GM12878 (cell line): Measurements from ENCODE around the gene MLST8. TPM values are rescaled to one million over a fixed set of nuclear protein-coding genes. Genes with fewer than 3 reads are reported as not detected.

ENCODE experiments used
- ATAC-seq: fragments of 200-7000 bp; cut with Tn5 transposase; 3 replicates; pipeline ENCODE4 v1.9.1; 2020; ENCODE audit warnings: mild to moderate bottlenecking, moderate library complexity
- BruUV-seq: library from RNA; stranded (reverse); fragments of 400-500 nt; replicated peaks from 2 replicates; lab custom pipeline; 2021; lab: Mats Ljungman, UMichigan
- CTCF ChIA-PET: fragments of 300-600 bp; sonication (Branson Sonifier 250); formaldehyde crosslinking; extraction: SDS; loops from one replicate; lab custom pipeline; 2021; ENCODE audit warnings: inconsistent platforms; lab: Yijun Ruan, JAX
- POLR2A ChIA-PET: fragments of 350-600 bp; formaldehyde crosslinking; extraction: SDS; loops from one replicate; lab custom pipeline; 2021; ENCODE audit warnings: inconsistent platforms; lab: Charles Lee
- RAD21 ChIA-PET: fragments of 300-600 bp; sonication (Branson Sonifier 250); formaldehyde crosslinking; loops from one replicate; lab custom pipeline; 2023; ENCODE audit warnings: antibody characterized with exemption; ENCODE audit not compliant: unreplicated experiment; lab: Charles Lee
- SMC1A ChIA-PET: fragments of 300-600 bp; sonication (Branson Sonifier 250); formaldehyde crosslinking; loops from one replicate; lab custom pipeline; 2023; ENCODE audit not compliant: unreplicated experiment, uncharacterized antibody; lab: Charles Lee
- DNase-seq: peaks from one replicate; pipeline ENCODE4 v3.0.0-alpha.2; 2011; ENCODE audit warnings: low read depth, low spot score
- FAIRE-seq: peaks from 3 replicates; lab custom pipeline; 2011; peaks lifted over from hg19 to GRCh38; lab: Jason Lieb, UNC
- H2AFZ ChIP-seq: 2 replicates; pipeline ENCODE4 v1.6.0; 2011; ENCODE audit warnings: low read depth, low read length, control low read depth; ENCODE audit not compliant: control insufficient read depth
- H3K27ac ChIP-seq: 2 replicates; pipeline ENCODE4 v1.5.1; 2011; ENCODE audit warnings: control low read depth; ENCODE audit not compliant: control insufficient read depth, insufficient read depth
- H3K27me3 ChIP-seq, 2 experiments: replicated peaks in 1 of 2; 2 replicates each; pipeline versions ENCODE4 v1.6.0 to v1.6.1; 2011; ENCODE audit warnings: low read length in 1 of 2; ENCODE audit not compliant: control insufficient read depth in 2 of 2, insufficient read depth in 2 of 2
- H3K36me3 ChIP-seq, 2 experiments: 2 replicates each; pipeline ENCODE4 v1.5.1; 2011; ENCODE audit warnings: low read length in 1 of 2; ENCODE audit not compliant: control insufficient read depth in 2 of 2, insufficient read depth in 2 of 2
- H3K4me1 ChIP-seq: 2 replicates; pipeline ENCODE4 v1.6.1; 2011; ENCODE audit warnings: mild to moderate bottlenecking, low read length, moderate library complexity, mixed read lengths; ENCODE audit not compliant: control insufficient read depth, insufficient read depth
- H3K4me2 ChIP-seq: 2 replicates; pipeline ENCODE4 v1.6.0; 2011; ENCODE audit warnings: control low read depth; ENCODE audit not compliant: control insufficient read depth, insufficient read depth
- H3K4me3 ChIP-seq: fragments of 200-600 bp; sonication (generic); 2 replicates; pipeline ENCODE4 v1.5.1; 2016
- H3K79me2 ChIP-seq: 2 replicates; pipeline ENCODE4 v1.6.0; 2011; ENCODE audit warnings: low read length; ENCODE audit not compliant: control insufficient read depth, insufficient read depth
- H3K9ac ChIP-seq: 2 replicates; pipeline ENCODE4 v1.8.0; 2011; ENCODE audit warnings: low read length, control low read depth, mixed read lengths; ENCODE audit not compliant: control insufficient read depth, insufficient read depth
- H3K9me3 ChIP-seq: replicated peaks from 3 replicates; pipeline ENCODE4 v1.5.1; 2011; ENCODE audit warnings: mild to moderate bottlenecking, low read length; ENCODE audit not compliant: control insufficient read depth, insufficient read depth
- H4K20me1 ChIP-seq: 2 replicates; pipeline ENCODE4 v1.6.0; 2011; ENCODE audit not compliant: control insufficient read depth, insufficient read depth
- EZH2 ChIP-seq: IDR thresholded peaks from 2 replicates; pipeline ENCODE4 v1.6.1; 2012; ENCODE audit warnings: low read depth, mild to moderate bottlenecking, control low read depth, inconsistent platforms, low read length, borderline replicate concordance; ENCODE audit not compliant: control insufficient read depth
- LARP7 ChIP-seq: fragments of 450-650 bp; IDR thresholded peaks from 2 replicates; pipeline ENCODE4 v1.6.1; 2017; ENCODE audit warnings: mild to moderate bottlenecking
- MYB ChIP-seq: fragments of 150-350 bp; IDR thresholded peaks from 2 replicates; pipeline ENCODE4 v1.6.1; 2014; ENCODE audit warnings: mild to moderate bottlenecking, low read depth, low read length, borderline replicate concordance
- RB1 ChIP-seq: fragments of 450-650 bp; formaldehyde crosslinking; IDR thresholded peaks from 2 replicates; pipeline ENCODE4 v1.6.1; 2017; ENCODE audit warnings: mild to moderate bottlenecking, borderline replicate concordance
- SMC3 ChIP-seq: IDR thresholded peaks from 2 replicates; pipeline ENCODE4 v1.6.1; 2011; ENCODE audit warnings: low read length, improper control_type of control experiment, borderline replicate concordance
- ZBED1 ChIP-seq: IDR thresholded peaks from 2 replicates; pipeline ENCODE4 v1.6.1; 2016; ENCODE audit warnings: borderline replicate concordance
- ZNF207 ChIP-seq: fragments of 450-650 bp; IDR thresholded peaks from 2 replicates; pipeline ENCODE4 v1.6.1; 2014; ENCODE audit warnings: antibody characterized with exemption, mild to moderate bottlenecking, borderline replicate concordance
- WGBS: methylation state at CpG from one replicate; pipeline ENCODE4 v1.1.6; 2016; ENCODE audit warnings: low lambda C conversion rate; ENCODE audit not compliant: insufficient replicate concordance, insufficient coverage; ENCODE audit errors: missing lambda C conversion rate; 5-methylcytosine and 5-hydroxymethylcytosine counted together
- in situ Hi-C: fragments of 300-500 bp; cut with MboI; formaldehyde crosslinking; loops from 9 replicates; pipeline ENCODE4 v1.14.3; 2018; ENCODE audit warnings: mixed read lengths
- intact Hi-C: fragments of 100-400 bp; cut with micrococcal nuclease; formaldehyde crosslinking; loops from one replicate; pipeline ENCODE4 v1.14.2; 2022; ENCODE audit not compliant: unreplicated experiment
- polyA plus RNA-seq, 11 experiments: library from polyadenylated mRNA; depleted of rRNA in 4 of 11; unstranded in 6 of 11; stranded (reverse) in 5 of 11; fragments of >200 nt; fragmentation: Nextera tagmentation in 4 of 11; fragmentation: Illumina TruSeq in 1 of 11; extraction: Ambion mirVana in 4 of 11; extraction: Trizol in 1 of 11; gene quantifications; 1 replicate in 1 of 11; 2 replicates in 10 of 11; pipeline versions ENCODE4 v1.2.1 to v1.2.3, GENCODE V29; 2011 to 2016; ENCODE audit warnings: inconsistent platforms in 2 of 11, missing spikeins in 2 of 11, low read depth in 1 of 11
- total RNA-seq, 4 experiments: library from RNA; depleted of rRNA in 3 of 4; stranded (reverse); fragments of >200 nt in 3 of 4; fragmentation: Illumina TruSeq in 1 of 4; extraction: Trizol in 1 of 4; gene quantifications; 2 replicates each; pipeline versions ENCODE4 v1.2.1 to v1.2.3, GENCODE V29; 2013 to 2021
- TF ChIP-seq, protein P1 (sequence below): fragments of 450-650 bp; formaldehyde crosslinking; IDR thresholded peaks from 2 replicates; pipeline ENCODE4 v1.4.0; 2022; ENCODE audit warnings: mild to moderate bottlenecking, moderate library complexity

MLST8 gene
- total and polyA plus RNA-seq, 10 of the 15 experiments (the other 5 are each of a cell fraction or from before 2014, with no cell fraction given): 1.0 to 114 (median 64.2) TPM

DNA sequence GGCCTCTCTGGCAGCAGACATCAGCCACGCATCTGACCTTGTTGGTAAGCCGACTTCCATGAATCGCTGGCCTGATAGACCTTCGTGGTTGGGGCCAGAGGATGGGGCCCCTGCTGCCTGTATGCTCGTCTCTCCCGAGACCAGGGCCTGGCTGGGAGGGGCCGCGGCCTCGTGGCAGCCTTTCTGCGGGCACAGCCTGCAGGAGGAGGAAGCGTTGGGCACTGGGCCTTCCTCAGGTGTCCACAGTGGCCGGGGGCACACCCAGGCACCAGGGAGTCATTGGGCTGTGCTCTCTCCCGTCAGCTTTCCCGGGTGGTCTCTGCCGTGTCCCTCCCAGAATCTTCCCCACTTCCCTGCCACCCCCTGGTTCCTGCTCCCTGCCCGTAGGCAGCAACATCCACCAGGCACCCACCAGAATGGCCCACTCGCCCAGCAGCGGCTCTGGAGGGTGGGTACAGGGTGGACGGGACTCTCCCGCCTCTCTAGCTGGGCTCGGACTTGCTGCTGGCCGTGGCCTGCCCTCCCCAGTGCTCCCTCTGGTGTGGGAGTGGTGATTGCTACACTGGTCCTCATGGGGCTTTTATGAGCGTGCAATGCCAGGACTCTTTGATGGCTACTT, 24.5 kb downstream of the MLST8 start:
- in situ Hi-C loops: no loop called here
- no peak for ATAC-seq
- no peak overlapping the region for H3K9ac ChIP-seq
- H4K20me1 ChIP-seq: no peaks in the 10 kb centered on the region
- ChIA-PET POLR2A (interaction anchor here (1.0 kb wide), 1 partner anchor 9 kb away, joined by 5 read pairs; no protein-coding TSS in a partner anchor), RAD21 (no interaction called here), CTCF (no interaction called here), SMC1A (no interaction called here)
- WGBS: 94% methylated on average over 23 of the region's 23 CpGs
- intact Hi-C loops: no loop called here
- peaks cover 3% of the 10 kb centered on the region; the same call in 1 of the 2 replicates for H3K4me1 ChIP-seq
- no peak overlapping the region for H2AFZ ChIP-seq
- H3K9me3 ChIP-seq: no peaks in the 10 kb centered on the region
- H3K36me3 ChIP-seq: peaks cover 4 to 42% of the 10 kb centered on the region in 2 experiments; a peak in 3 of 4 replicates
- H3K79me2 ChIP-seq: peaks cover 15% of the 10 kb centered on the region
- no peak overlapping the region for H3K4me3 ChIP-seq
- H3K27me3 ChIP-seq: no peaks in the 10 kb centered on the region
- no TSS peak for BruUV-seq
- TF ChIP-seq ZBED1 (no peak), EZH2 (no peak), RB1 (no peak), LARP7 (no peak), MYB (no peak), ZNF207 (no peak), SMC3 (no peak)
- H3K27ac ChIP-seq: no peak overlapping the region
- no peak for FAIRE-seq
- no peak for DNase-seq
- H3K4me2 ChIP-seq: no peak overlapping the region

DNA sequence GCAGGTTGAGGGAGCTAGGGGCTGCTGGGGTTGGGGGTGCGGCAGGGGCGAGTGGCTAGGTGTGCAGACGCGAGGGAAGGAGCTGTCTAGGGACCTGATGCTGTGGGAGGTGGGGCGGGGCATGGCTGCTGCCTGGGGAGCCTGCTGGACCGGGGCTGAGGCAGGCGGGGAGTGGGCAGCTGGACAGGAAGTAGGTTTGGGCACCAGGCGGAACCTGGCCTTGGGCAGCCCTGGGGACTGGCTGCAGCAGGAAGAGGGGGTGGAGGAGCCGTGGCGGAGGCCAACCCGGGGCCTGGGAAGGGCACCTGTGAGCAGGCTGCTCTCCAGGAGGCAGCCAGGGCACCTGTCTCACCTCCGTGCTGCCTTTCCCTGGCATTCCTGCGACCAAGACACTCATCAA, 25.1 kb downstream of the MLST8 start:
- FAIRE-seq (no peak), ATAC-seq (no peak), DNase-seq (no peak)
- Histone ChIP-seq H3K4me3 (no peak overlapping the region), H3K36me3 (peaks cover 4 to 45% of the 10 kb centered on the region in 2 experiments; a peak in 3 of 4 replicates), H2AFZ (no peak overlapping the region), H3K4me1 (no peaks in the 10 kb centered on the region), H3K27me3 (no peaks in the 10 kb centered on the region), H3K9me3 (no peaks in the 10 kb centered on the region), H3K9ac (no peak overlapping the region), H3K4me2 (no peak overlapping the region), H4K20me1 (no peaks in the 10 kb centered on the region), H3K27ac (no peak overlapping the region), H3K79me2 (peaks cover 9% of the 10 kb centered on the region)
- ChIA-PET SMC1A (no interaction called here), POLR2A (interaction anchor here (1.0 kb wide), 1 partner anchor 10 kb away, joined by 5 read pairs; no protein-coding TSS in a partner anchor), RAD21 (no interaction called here), CTCF (no interaction called here)
- in situ Hi-C loops (no loop called here), intact Hi-C loops (no loop called here)
- WGBS: 55% methylated on average over 11 of the region's 13 CpGs
- TF ChIP-seq, protein P1, sequence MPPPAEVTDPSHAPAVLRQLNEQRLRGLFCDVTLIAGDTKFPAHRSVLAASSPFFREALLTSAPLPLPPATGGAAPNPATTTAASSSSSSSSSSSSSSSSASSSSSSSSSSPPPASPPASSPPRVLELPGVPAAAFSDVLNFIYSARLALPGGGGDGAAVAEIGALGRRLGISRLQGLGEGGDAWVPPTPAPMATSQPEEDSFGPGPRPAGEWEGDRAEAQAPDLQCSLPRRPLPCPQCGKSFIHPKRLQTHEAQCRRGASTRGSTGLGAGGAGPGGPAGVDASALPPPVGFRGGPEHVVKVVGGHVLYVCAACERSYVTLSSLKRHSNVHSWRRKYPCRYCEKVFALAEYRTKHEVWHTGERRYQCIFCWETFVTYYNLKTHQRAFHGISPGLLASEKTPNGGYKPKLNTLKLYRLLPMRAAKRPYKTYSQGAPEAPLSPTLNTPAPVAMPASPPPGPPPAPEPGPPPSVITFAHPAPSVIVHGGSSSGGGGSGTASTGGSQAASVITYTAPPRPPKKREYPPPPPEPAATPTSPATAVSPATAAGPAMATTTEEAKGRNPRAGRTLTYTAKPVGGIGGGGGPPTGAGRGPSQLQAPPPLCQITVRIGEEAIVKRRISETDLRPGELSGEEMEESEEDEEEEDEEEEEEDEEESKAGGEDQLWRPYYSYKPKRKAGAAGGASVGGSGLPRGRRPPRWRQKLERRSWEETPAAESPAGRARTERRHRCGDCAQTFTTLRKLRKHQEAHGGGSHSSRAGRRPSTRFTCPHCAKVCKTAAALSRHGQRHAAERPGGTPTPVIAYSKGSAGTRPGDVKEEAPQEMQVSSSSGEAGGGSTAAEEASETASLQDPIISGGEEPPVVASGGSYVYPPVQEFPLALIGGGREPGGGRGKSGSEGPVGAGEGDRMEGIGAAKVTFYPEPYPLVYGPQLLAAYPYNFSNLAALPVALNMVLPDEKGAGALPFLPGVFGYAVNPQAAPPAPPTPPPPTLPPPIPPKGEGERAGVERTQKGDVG (CRISPR knock-in tag): no peak
- no TSS peak for BruUV-seq
